ENCODE results near the gene ACP4. TPM values are rescaled to one million over a fixed set of nuclear protein-coding genes. Genes with fewer than 3 reads are reported as not detected.

The ACP4 gene
- total RNA-seq, 1 donor from 2014 or later = not detected

GRCh38 chr19:50835785-50836542, 45.7 kb downstream of the ACP4 start:
- DNase-seq (ENCODE audit: low read depth) = no peak
- no peak for TF ChIP-seq CTCF (IDR thresholded peaks at IDR 0.05; ENCODE audit: insufficient read depth, low read length, poor library complexity, severe bottlenecking)
- no peaks in the 10 kb centered on the region for H3K36me3 ChIP-seq (ENCODE audit: control insufficient read depth, insufficient read depth, low read length)
- H3K4me3 ChIP-seq (ENCODE audit: low read depth, low read length) = peak overlapping the region; percentile 65
- peaks cover 4% of the 10 kb centered on the region for H3K27me3 ChIP-seq (ENCODE audit: control insufficient read depth, insufficient read depth, low read length)

- DNase-seq (ENCODE audit: low read depth) = no peak
- Histone ChIP-seq H3K4me3 (ENCODE audit: low read depth, low read length) (no peak overlapping the region), H3K27me3 (ENCODE audit: control insufficient read depth, insufficient read depth, low read length) (peaks cover 4% of the 10 kb centered on the region), H3K36me3 (ENCODE audit: control insufficient read depth, insufficient read depth, low read length) (no peaks in the 10 kb centered on the region)
- TF ChIP-seq CTCF (IDR thresholded peaks at IDR 0.05; ENCODE audit: insufficient read depth, low read length, poor library complexity, severe bottlenecking) = no peak
These were observed 46.5 kb downstream of the ACP4 start for GRCh38 chr19:50836543-50837195.

- Histone ChIP-seq H3K27me3 (ENCODE audit: control insufficient read depth, insufficient read depth, low read length) (peaks cover 4% of the 10 kb centered on the region), H3K4me3 (ENCODE audit: low read depth, low read length) (no peak overlapping the region), H3K36me3 (ENCODE audit: control insufficient read depth, insufficient read depth, low read length) (no peaks in the 10 kb centered on the region)
- no peak for DNase-seq (ENCODE audit: low read depth)
- TF ChIP-seq CTCF (IDR thresholded peaks at IDR 0.05; ENCODE audit: insufficient read depth, low read length, poor library complexity, severe bottlenecking) = no peak
These were observed 47.1 kb downstream of the ACP4 start for GRCh38 chr19:50837300-50837699.

- H3K4me3 ChIP-seq (ENCODE audit: low read depth, low read length) = no peak overlapping the region
- no peaks in the 10 kb centered on the region for H3K36me3 ChIP-seq (ENCODE audit: control insufficient read depth, insufficient read depth, low read length)
- DNase-seq (ENCODE audit: low read depth) = no peak
- peaks cover 4% of the 10 kb centered on the region for H3K27me3 ChIP-seq (ENCODE audit: control insufficient read depth, insufficient read depth, low read length)
- TF ChIP-seq CTCF (IDR thresholded peaks at IDR 0.05; ENCODE audit: insufficient read depth, low read length, poor library complexity, severe bottlenecking) = peak; percentile 9
These were observed 48.0 kb downstream of the ACP4 start for GRCh38 chr19:50838239-50838638.

GRCh38 chr19:50839712-50840655, 49.8 kb downstream of the ACP4 start:
- TF ChIP-seq CTCF (IDR thresholded peaks at IDR 0.05; ENCODE audit: insufficient read depth, low read length, poor library complexity, severe bottlenecking) = no peak
- no peak overlapping the region for H3K4me3 ChIP-seq (ENCODE audit: low read depth, low read length)
- DNase-seq (ENCODE audit: low read depth) = no peak
- no peaks in the 10 kb centered on the region for H3K36me3 ChIP-seq (ENCODE audit: control insufficient read depth, insufficient read depth, low read length)
- H3K27me3 ChIP-seq (ENCODE audit: control insufficient read depth, insufficient read depth, low read length) = peaks cover 4% of the 10 kb centered on the region

All from kidney epithelial cell (primary cell).